Measurements from ENCODE around the gene HDAC9.

DNA sequence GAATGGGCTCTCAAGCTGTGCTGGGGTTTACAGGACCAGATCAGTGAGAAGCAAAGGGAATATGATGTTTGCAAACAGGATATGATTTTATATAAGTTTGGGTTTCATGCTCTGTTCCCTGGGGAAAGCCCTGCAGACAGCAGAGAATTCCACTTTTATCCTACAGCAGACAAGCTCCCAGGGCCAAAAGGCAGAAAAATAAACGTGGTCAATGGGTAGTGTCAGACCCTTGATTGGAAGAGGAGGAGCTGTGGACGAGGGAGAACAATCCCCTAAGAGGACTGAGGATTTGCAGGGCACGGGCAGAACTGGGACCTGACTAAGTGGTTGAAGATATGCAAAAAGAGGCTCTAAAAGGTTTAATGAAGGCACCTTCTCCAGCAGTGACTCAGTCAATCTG is 275.3 kb downstream of the HDAC9 start:
- TF ChIP-seq, protein P1, sequence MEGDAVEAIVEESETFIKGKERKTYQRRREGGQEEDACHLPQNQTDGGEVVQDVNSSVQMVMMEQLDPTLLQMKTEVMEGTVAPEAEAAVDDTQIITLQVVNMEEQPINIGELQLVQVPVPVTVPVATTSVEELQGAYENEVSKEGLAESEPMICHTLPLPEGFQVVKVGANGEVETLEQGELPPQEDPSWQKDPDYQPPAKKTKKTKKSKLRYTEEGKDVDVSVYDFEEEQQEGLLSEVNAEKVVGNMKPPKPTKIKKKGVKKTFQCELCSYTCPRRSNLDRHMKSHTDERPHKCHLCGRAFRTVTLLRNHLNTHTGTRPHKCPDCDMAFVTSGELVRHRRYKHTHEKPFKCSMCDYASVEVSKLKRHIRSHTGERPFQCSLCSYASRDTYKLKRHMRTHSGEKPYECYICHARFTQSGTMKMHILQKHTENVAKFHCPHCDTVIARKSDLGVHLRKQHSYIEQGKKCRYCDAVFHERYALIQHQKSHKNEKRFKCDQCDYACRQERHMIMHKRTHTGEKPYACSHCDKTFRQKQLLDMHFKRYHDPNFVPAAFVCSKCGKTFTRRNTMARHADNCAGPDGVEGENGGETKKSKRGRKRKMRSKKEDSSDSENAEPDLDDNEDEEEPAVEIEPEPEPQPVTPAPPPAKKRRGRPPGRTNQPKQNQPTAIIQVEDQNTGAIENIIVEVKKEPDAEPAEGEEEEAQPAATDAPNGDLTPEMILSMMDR (IDR thresholded peaks at IDR 0.05; ENCODE audit: insufficient read depth, low read depth, low read length), result no peak
- no peak for TF ChIP-seq EZH2 (IDR thresholded peaks at IDR 0.05; ENCODE audit: insufficient read depth, low read length)

Measured in astrocyte (in vitro differentiated cells and primary cell).